Fibroblast of mammary gland (primary cell): ENCODE results near the gene TOB1.

Experiments used
- DNase-seq: peaks from one replicate; pipeline ENCODE4 v3.0.0-alpha.2; 2010; ENCODE audit warnings: low read depth
- H3K4me3 ChIP-seq: 2 replicates; pipeline ENCODE4 v1.5.1; 2011; ENCODE audit warnings: low read depth, mild to moderate bottlenecking, low read length, moderate library complexity; ENCODE audit not compliant: control insufficient read depth
- CTCF ChIP-seq: conservative IDR thresholded peaks from 2 replicates; pipeline ENCODE4 v1.5.1; 2011; ENCODE audit warnings: low read depth, low read length, inconsistent platforms; ENCODE audit not compliant: control insufficient read depth, insufficient read depth

Gene TOB1

GRCh38 chr17:50818921-50819657 lies 47.1 kb downstream of the TOB1 start:
- no peak for TF ChIP-seq CTCF
- peak; percentile 12 for DNase-seq
- H3K4me3 ChIP-seq = no peak overlapping the region

- no peak for TF ChIP-seq CTCF
- no peak overlapping the region for H3K4me3 ChIP-seq
- DNase-seq = no peak
Observed at GRCh38 chr17:50818261-50818660, 47.9 kb downstream of the TOB1 start.

- no peak overlapping the region for H3K4me3 ChIP-seq
- peak; percentile 7 for DNase-seq
- TF ChIP-seq CTCF = no peak
Observed at GRCh38 chr17:50817838-50818237, 48.3 kb downstream of the TOB1 start.

- H3K4me3 ChIP-seq = no peak overlapping the region
- peak; percentile 24 for DNase-seq
- peak; percentile 60 for TF ChIP-seq CTCF
Observed at GRCh38 chr17:50816771-50817751, 49.1 kb downstream of the TOB1 start.

- no peak for TF ChIP-seq CTCF
- no peak for DNase-seq
Observed at GRCh38 chr17:50816271-50816670, 49.9 kb downstream of the TOB1 start.

GRCh38 chr17:50815400-50815799 lies 50.8 kb downstream of the TOB1 start:
- H3K4me3 ChIP-seq = no peak overlapping the region
- no peak for TF ChIP-seq CTCF
- no peak for DNase-seq

More at GRCh38 chr17:50816271-50816670, 49.9 kb downstream of the TOB1 start:
- H3K4me3 ChIP-seq = no peak overlapping the region
